ENCODE results near the gene GFY. TPM values are rescaled to one million over a fixed set of nuclear protein-coding genes. Genes with fewer than 3 reads are reported as not detected.
"Not testable (repeated sequence)": the region's sequence is repeated elsewhere in the genome, so short reads cannot be mapped to it uniquely, and the experiment has no call there.

GFY gene
- total RNA-seq, 6 experiments from 2014 or later: not detected

GRCh38 chr19:49469828-49470614 lies 44.8 kb downstream of the GFY start:
- no peak for DNase-seq
- no peak overlapping the region for H3K4me3 ChIP-seq

GRCh38 chr19:49470615-49470978 lies 45.4 kb downstream of the GFY start:
- Histone ChIP-seq H3K36me3 (no peaks in the 10 kb centered on the region), H3K4me1 (peaks cover 0 to 5% (median 0%) of the 10 kb centered on the region in 4 donors), H3K9me3 (no peaks in the 10 kb centered on the region), H3K27me3 (no peaks in the 10 kb centered on the region), H3K27ac (no peak overlapping the region), H3K4me3 (no peak overlapping the region)
- intact Hi-C loops (cut with DNase I): no loop called here
- DNase-seq (no peak), ATAC-seq (no peak)
- 48% methylated on average over 5 of the region's 8 CpGs for WGBS (ENCODE audit: insufficient coverage, low coverage, low lambda C conversion rate, missing lambda C conversion rate)
- TF ChIP-seq CTCF (IDR thresholded peaks at IDR 0.05): no peak
- TF ChIP-seq POLR2A (IDR thresholded peaks at IDR 0.05): no peak

More at GRCh38 chr19:49469828-49470614, 44.8 kb downstream of the GFY start:
- 85% methylated on average over 6 of the region's 25 CpGs for WGBS (ENCODE audit: insufficient coverage, low coverage, low lambda C conversion rate, missing lambda C conversion rate)
- intact Hi-C loops (cut with DNase I): no loop called here
- no peaks in the 10 kb centered on the region for H3K9me3 ChIP-seq
- H3K36me3 ChIP-seq: no peaks in the 10 kb centered on the region
- no peak overlapping the region for H3K27ac ChIP-seq
- peaks cover 0 to 5% (median 0%) of the 10 kb centered on the region in 4 donors for H3K4me1 ChIP-seq
- no peaks in the 10 kb centered on the region for H3K27me3 ChIP-seq
- TF ChIP-seq CTCF (IDR thresholded peaks at IDR 0.05): peak in 2 of 4 donors; percentile 8 to 15
- TF ChIP-seq POLR2A (IDR thresholded peaks at IDR 0.05): no peak
- peak; percentile 3 to 48 (median 22) for ATAC-seq

GRCh38 chr19:49472936-49473335 lies 47.7 kb downstream of the GFY start:
- no peak overlapping the region for H3K27ac ChIP-seq

GRCh38 chr19:49473501-49473867 lies 48.3 kb downstream of the GFY start:
- H3K9me3 ChIP-seq; ATAC-seq; intact Hi-C loops (cut with DNase I); H3K27me3 ChIP-seq; H3K4me1 ChIP-seq; H3K36me3 ChIP-seq; DNase-seq: not testable (repeated sequence)
- 66% methylated on average over 7 of the region's 9 CpGs for WGBS (ENCODE audit: insufficient coverage, low coverage, low lambda C conversion rate, missing lambda C conversion rate)
- Histone ChIP-seq H3K4me3 (peak overlapping the region; percentile 71 to 76 (median 72)), H3K27ac (peak overlapping the region; percentile 62 to 67 (median 62))

More at GRCh38 chr19:49472936-49473335, 47.7 kb downstream of the GFY start:
- TF ChIP-seq POLR2A (IDR thresholded peaks at IDR 0.05) (no peak), CTCF (IDR thresholded peaks at IDR 0.05) (no peak)
- WGBS (ENCODE audit: insufficient coverage, low coverage, low lambda C conversion rate, missing lambda C conversion rate): 67% methylated on average over 4 of the region's 9 CpGs
- Histone ChIP-seq H3K27me3 (no peaks in the 10 kb centered on the region), H3K4me1 (peaks cover 0 to 5% (median 0%) of the 10 kb centered on the region in 4 donors), H3K36me3 (no peaks in the 10 kb centered on the region), H3K9me3 (no peaks in the 10 kb centered on the region), H3K4me3 (no peak overlapping the region)
- intact Hi-C loops (cut with DNase I): no loop called here
- no peak for ATAC-seq
- no peak for DNase-seq

GRCh38 chr19:49473868-49474541 lies 48.8 kb downstream of the GFY start, which contains the start of gene FLT3LG:
TSS of gene FLT3LG (plus strand) at chr19:49474215. CDS start at chr19:49474640, 425 bp downstream.
- Histone ChIP-seq H3K27me3 (no peaks in the 10 kb centered on the region), H3K36me3 (no peaks in the 10 kb centered on the region), H3K4me1 (peaks cover 0 to 5% (median 0%) of the 10 kb centered on the region in 4 donors), H3K9me3 (no peaks in the 10 kb centered on the region), H3K4me3 (peak within 1 kb of the TSS; percentile 71 to 76 (median 72)), H3K27ac (peak within 1 kb of the TSS; percentile 62 to 67 (median 62))
- intact Hi-C loops (cut with DNase I): no loop called here
- WGBS (ENCODE audit: insufficient coverage, low coverage, low lambda C conversion rate, missing lambda C conversion rate): 2% methylated on average over 7 of the region's 33 CpGs
- TF ChIP-seq CTCF (IDR thresholded peaks at IDR 0.05) (peak; percentile 95 to 100 (median 99)), POLR2A (IDR thresholded peaks at IDR 0.05) (no peak)
- ATAC-seq (peak; percentile 85 to 88 (median 86)), DNase-seq (peak; percentile 76 to 79 (median 78))

Data from right lobe of liver (tissue), 6 donors.